GM12872 (cell line): ENCODE data around the gene NCBP3.

Experiments used
- CTCF ChIP-seq: IDR thresholded peaks from 3 replicates; pipeline ENCODE4 v1.5.1; 2011; ENCODE audit warnings: low read depth, mild to moderate bottlenecking, low read length, moderate library complexity; ENCODE audit not compliant: insufficient read depth

Gene NCBP3

GRCh38 chr17:3867106-3867505 is 21.1 kb upstream of the NCBP3 start:
- no peak for TF ChIP-seq CTCF

- TF ChIP-seq CTCF, result no peak
Observed at GRCh38 chr17:3866276-3866675, 20.2 kb upstream of the NCBP3 start.

- no peak for TF ChIP-seq CTCF
Observed at GRCh38 chr17:3865176-3865575, 19.1 kb upstream of the NCBP3 start.

- no peak for TF ChIP-seq CTCF
Observed at GRCh38 chr17:3864534-3864933, 18.5 kb upstream of the NCBP3 start.

- TF ChIP-seq CTCF, result no peak
Observed at GRCh38 chr17:3861761-3862681, 16.0 kb upstream of the NCBP3 start.

- TF ChIP-seq CTCF, result no peak
Observed at GRCh38 chr17:3860939-3861700, 15.1 kb upstream of the NCBP3 start.

- TF ChIP-seq CTCF, result no peak
Observed at GRCh38 chr17:3859940-3860339, 13.9 kb upstream of the NCBP3 start.
